GM15510 (cell line): ENCODE data around the gene RECQL5.

ENCODE experiments used
- POLR2A ChIP-seq: IDR thresholded peaks from 3 replicates; pipeline ENCODE4 v1.6.1; 2011; ENCODE audit warnings: borderline replicate concordance; ENCODE audit not compliant: insufficient read length; ENCODE audit errors: extremely low read depth

Gene RECQL5

GRCh38 chr17:75645889-75646637, 20.9 kb downstream of the RECQL5 start:
- peak; percentile 13 for TF ChIP-seq POLR2A

GRCh38 chr17:75645501-75645888, 21.5 kb downstream of the RECQL5 start:
- no peak for TF ChIP-seq POLR2A

GRCh38 chr17:75643643-75644017, 23.3 kb downstream of the RECQL5 start:
- TF ChIP-seq POLR2A = no peak

- TF ChIP-seq POLR2A = no peak
Measured at GRCh38 chr17:75642784-75643642, 23.9 kb downstream of the RECQL5 start.

- TF ChIP-seq POLR2A = no peak
Measured at GRCh38 chr17:75642182-75642783, 24.7 kb downstream of the RECQL5 start.

GRCh38 chr17:75641343-75641742, 25.6 kb downstream of the RECQL5 start:
- TF ChIP-seq POLR2A = no peak

- TF ChIP-seq POLR2A = no peak
Measured at GRCh38 chr17:75640556-75641119, 26.3 kb downstream of the RECQL5 start.

- no peak for TF ChIP-seq POLR2A
Measured at GRCh38 chr17:75639771-75640555, 27.0 kb downstream of the RECQL5 start.

GRCh38 chr17:75639327-75639726, 27.6 kb downstream of the RECQL5 start:
- no peak for TF ChIP-seq POLR2A

- TF ChIP-seq POLR2A = no peak
Measured at GRCh38 chr17:75638893-75639292, 28.1 kb downstream of the RECQL5 start.

GRCh38 chr17:75637551-75637950, 29.4 kb downstream of the RECQL5 start:
- no peak for TF ChIP-seq POLR2A

- no peak for TF ChIP-seq POLR2A
Measured at GRCh38 chr17:75637143-75637538, 29.8 kb downstream of the RECQL5 start.

- no peak for TF ChIP-seq POLR2A
Measured at GRCh38 chr17:75636381-75637142, 30.4 kb downstream of the RECQL5 start.
